Endometrium (tissue), 2 donors: ENCODE results near the gene CEP164.

Source experiments
- FAIRE-seq: peaks from 2 replicates; lab custom pipeline; 2012; peaks lifted over from hg19 to GRCh38; lab: Jason Lieb, UNC
- donor health status: control.
- donor health status: control.

The CEP164 gene

GRCh38 chr11:117421476-117421875 lies 93.8 kb downstream of the CEP164 start:
- FAIRE-seq = no peak

DNA sequence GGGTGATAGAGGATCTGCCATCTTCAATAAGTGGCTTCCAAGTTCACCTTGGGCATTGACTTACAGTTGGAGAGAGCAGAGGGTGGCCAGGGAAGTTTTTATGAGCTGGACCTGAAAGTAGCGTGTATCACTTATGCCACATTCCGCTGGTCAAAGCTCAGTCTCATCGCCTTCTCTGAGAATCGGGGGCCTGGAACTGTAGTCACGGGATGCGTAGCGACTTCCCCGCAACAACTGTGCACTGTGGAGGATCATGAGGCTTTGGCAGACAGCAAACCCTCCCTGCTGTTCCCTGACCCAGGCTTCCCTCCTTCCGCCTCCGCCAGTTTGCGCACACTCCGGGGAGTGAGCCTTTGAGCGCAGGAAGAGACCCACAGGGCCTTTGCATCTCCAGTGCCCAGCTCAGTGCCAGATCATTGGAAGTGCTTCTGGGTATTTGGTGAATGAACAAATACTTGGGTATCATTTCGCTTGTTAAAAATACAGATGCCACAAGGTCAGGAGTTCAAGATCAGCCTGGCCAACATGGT lies 95.5 kb downstream of the CEP164 start:
- no peak for FAIRE-seq

DNA sequence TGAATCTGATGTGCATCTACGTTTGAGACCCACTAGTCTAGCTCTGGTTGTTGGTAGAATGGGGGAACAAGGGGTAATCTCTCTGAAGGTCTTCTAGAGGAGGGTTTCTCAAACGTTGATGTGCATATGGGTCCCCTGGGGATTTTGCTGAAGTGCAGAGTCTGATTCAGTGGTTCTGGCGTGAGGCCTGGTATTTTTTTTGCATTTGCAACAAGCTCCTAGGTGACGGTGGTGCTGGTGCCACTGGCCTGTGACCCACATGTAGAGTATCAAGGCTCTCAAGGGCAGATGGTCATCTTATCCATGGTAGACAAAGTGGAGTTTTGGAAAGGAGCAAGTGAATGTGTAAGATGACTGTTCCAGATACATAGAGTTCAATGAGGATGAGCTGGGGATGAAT lies 97.1 kb downstream of the CEP164 start:
- FAIRE-seq = no peak

DNA sequence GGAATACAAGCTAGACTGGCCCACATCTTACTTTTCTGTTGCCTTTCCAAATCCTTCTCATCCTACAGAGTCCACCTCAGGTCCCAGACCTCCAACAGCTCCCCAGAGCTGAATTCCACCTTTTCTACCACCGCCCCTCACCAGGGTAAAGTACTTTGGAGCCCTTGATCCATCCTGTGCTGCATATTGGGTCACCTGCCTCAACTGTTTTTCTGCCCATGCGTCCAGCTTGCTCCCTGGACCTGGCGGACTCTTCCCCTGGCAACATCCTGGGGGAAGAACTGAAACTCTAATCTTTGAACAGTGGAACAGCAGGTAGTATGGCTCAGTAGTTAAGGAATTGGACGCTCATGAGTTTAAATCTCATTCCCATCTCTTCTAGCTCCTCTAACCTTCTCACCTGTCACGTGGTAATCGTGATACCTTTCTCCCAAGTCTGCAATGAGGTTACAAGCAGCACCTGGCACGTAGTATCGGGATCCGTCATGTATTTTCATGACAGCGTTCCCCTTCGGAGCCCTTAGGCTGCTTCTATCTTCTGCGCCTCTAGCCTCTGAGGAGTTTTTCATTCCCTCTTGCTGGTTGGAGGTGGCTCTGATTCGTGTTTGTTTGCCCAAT lies 98.1 kb downstream of the CEP164 start:
- no peak for FAIRE-seq

DNA sequence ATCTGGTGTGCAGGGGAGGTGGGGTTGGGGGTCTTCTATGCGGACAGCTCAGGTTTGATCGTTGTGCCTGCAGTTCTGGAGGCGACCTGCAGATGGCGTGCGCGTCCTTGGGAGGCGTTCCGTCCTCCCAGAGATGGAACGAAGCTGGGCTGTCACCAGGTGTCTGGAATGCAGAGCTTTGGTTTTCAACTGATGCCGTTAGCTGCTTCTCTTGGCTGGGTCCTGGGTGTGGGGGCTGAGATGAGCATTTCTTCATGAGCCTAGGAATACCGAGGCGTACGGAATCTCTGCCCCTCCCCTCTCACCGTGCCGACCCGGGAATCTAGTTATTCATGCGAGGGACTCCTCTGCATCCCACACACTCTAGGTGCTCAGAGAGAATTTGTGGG lies 98.6 kb downstream of the CEP164 start:
- FAIRE-seq = no peak

DNA sequence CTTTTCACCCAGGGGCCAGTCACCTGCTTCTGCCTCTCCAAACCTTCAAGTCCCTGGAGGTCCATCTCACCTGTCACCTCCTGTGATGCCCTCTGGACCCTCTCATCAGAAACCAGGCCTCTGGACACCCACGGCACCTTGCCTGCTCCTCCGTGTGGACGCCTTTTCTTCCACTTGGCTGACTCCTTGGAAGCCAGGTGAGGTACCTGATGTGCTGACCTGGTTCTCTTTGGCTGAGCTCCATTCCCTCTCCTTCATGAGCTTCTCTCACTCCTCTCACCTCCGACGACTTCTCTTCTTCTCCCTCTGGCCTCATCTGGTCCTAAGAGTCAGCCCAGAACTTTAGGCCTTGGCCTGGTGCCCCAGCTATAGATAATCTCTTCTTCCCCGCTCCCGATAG lies 99.3 kb downstream of the CEP164 start:
- no peak for FAIRE-seq

DNA sequence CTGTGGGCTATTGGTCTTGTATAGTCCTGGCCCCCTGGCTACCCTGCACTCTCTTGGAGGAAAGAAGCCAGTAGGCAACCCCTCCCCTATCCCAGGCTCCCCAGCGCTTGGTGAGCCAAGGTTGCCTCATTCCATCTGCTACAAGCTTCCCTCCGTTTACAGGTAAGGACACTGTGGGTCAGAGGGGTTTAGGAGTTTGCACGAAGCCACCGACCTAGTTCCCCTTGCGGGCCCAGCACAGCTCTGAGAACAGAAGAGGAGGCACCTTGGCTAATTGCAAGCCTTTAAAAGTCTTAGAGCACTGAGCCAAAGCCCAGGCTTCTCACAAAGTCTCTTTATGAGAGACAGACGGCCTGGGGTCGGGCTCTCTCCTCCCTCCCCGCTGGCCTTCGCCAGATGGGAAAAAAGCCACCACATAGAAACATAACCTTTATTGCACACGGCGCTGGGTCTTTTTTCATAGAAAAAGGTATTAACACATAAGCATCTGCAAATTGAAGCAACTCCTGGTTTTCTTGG lies 99.8 kb downstream of the CEP164 start:
- FAIRE-seq = no peak

DNA sequence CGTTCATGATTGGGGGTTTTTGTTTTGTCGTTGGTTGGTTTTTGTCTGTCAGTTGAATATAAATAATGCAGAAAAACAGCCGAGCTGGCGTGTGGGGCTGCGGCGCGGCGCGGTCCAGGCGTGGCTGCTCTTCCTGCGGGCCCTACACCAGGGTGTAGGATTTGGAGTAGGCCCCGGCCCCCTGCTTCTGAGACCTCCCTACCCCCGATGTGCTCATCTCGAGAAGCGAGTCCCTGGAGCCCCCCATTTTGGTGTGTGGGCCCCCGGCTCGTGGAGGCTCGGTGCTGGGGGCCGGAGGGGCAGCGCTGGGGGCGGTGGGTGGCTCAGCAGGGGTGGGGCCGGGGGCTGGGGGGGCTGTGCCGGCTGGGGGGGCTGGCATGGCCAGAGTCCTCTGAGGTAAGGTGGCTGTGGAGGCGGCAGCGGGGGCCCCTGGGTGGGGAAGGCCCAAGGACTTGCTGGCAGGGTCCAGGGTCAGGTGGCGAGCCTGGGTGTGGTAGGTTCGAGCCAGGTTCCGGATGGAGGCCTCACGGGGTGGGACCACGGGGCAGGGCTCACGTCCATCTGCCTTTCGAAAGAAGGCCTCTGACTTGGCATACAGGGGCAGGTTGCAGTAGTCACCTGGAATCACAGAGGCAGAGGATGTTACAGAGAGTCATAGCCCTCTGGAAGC lies 100.7 kb downstream of the CEP164 start:
- no peak for FAIRE-seq

- FAIRE-seq = no peak
These were observed 101.2 kb downstream of the CEP164 start for GRCh38 chr11:117428856-117429229.

DNA sequence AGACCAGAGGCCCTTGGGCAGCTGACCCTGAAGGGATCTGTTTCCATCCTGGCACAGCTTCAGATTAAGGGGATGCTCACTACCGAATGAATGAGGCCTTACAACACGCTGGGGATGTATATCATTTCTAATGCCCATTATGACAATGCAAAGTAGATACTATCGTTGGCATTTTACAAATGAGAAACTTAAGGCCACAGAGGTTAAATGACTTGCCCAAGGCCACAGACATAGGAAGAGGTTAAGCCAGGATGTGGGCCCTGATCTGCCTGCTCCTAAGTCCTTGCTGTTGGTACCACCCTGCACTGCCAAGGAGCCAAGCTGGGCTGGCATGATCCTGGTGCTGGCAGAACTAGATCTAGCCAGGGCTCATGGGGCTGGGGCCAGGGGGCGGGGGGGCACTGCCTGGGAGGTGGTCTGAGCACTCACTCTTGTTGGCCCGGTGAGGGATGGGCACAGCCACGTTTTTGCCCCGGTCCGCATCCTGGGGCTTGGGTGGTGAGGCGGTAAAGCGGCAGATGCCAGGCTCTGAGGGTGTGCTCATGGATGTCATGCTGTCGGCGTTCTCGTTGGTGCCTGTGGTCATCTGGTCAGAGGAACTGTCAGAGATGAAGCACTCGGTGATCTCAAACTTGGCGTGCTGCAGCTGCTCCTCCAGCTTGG lies 102.8 kb downstream of the CEP164 start:
- no peak for FAIRE-seq

GRCh38 chr11:117431436-117431835 lies 103.8 kb downstream of the CEP164 start:
- FAIRE-seq = no peak

DNA sequence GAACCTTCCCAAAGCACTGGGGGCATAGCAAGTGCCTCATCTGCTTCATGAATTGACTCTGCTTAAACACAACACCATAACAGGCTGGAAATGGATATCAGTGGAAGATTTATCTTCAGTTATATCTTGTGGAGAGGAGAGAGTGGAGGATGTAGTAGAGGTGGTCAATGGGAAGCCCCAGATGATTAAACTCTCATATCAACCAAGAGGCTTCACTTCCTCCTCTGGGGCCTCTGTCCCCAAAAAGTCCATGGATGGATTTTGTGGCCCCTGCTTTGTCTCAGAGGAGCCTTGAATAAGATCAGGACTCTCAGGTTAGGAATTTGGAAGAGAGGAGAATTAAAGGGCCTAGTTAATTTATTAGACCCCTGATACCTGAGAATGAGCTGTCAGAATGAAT lies 106.1 kb downstream of the CEP164 start:
- FAIRE-seq = no peak

DNA sequence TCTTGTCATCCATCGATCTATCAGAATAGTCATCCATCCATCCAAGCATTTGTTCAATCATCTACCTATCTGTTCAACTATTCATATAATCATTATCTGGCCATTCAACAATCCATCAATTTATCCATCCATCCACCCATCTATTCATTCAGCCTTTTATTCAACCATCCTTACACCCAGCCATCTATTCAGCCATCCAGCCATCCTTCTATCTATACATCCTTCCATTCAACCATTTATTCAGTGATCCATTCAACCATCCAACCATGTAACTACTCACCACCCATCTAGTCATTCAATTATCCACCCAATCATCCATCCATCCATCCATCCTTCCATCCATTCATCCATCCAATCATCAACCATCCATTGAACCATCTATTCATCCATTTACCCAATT lies 106.8 kb downstream of the CEP164 start:
- FAIRE-seq = no peak

DNA sequence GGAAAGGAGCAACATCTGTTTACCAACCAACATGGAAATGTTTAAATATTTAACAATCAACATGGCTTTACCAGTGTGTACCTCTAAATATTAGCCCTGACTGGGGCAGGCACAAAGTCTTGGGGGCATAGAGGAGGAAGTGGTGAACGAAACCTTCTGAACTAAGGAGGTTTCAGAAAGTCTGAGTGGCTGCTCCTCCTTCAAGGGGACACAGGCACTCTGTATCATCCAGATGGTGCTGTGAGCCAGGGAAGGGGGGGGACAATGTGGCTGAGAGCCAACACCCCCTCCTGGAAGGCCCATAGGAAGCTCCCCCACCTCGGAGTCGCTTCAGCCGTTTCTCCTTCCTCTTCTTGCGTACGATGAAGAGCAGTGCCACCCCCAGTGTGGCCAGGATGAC lies 107.7 kb downstream of the CEP164 start:
- FAIRE-seq = no peak

- no peak for FAIRE-seq
These were observed 109.6 kb downstream of the CEP164 start for GRCh38 chr11:117437041-117437790.

DNA sequence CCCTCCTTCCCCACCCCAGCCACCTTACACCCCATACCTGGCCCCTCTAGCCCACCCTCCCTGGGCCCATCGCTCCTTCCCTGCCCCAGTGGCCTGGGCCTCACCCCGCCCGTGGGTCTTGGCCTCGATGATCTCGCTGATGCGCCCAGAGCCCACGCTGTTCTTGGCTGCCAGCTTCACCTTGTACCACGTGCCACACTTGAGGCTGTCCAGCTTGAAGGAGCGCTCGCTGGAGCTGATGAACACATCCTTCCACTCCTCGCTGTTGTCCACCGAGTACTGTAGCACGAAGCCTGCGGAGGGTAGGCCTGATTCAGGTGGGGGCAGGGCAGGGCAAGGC lies 110.1 kb downstream of the CEP164 start:
- FAIRE-seq = no peak

- no peak for FAIRE-seq
These were observed 110.8 kb downstream of the CEP164 start for GRCh38 chr11:117438371-117439000.

DNA sequence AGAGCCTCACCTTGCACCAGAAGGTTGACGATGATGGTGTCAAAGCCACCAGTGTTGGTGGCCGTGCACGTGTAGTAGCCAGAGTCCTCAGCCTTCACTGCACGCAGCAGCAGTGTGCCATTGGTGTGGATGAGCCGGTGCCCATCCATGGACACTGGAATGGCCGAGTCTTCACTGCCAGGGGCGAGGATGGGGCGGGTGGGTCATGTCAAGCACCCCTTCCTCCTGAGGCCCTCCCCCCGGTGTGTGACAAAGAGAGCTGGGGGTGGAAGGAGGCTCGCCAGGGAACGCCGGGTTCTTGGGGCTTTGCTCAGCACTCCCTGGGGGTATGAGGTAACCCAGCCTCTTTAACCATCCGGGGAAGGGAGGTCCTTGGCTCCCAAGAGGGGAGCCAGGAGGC lies 111.6 kb downstream of the CEP164 start:
- FAIRE-seq = no peak

- FAIRE-seq = no peak
These were observed 112.6 kb downstream of the CEP164 start for GRCh38 chr11:117440258-117440657.

- FAIRE-seq = no peak
These were observed 113.7 kb downstream of the CEP164 start for GRCh38 chr11:117441146-117441975.
